Measurements from ENCODE around the gene DUSP7.
A peak's percentile ranks its signal among the peaks of the same experiment; 100 is the strongest.
"Not testable (repeated sequence)": the region's sequence is repeated elsewhere in the genome, so short reads cannot be mapped to it uniquely, and the experiment has no call there.

The DUSP7 gene

GRCh38 chr3:52049503-52049902, 6.9 kb downstream of the DUSP7 start:
- Histone ChIP-seq H3K27me3 (ENCODE audit: control insufficient read depth, insufficient read depth, low read length) (no peaks in the 10 kb centered on the region), H3K4me1 (ENCODE audit: control insufficient read depth, insufficient read depth, low read length) (peaks cover 59% of the 10 kb centered on the region), H3K36me3 (ENCODE audit: control insufficient read depth, insufficient read depth, low read length) (peaks cover 8% of the 10 kb centered on the region), H3K9ac (ENCODE audit: low read length) (no peak overlapping the region), H3K9me3 (ENCODE audit: control insufficient read depth, low read length) (no peaks in the 10 kb centered on the region), H3K4me3 (ENCODE audit: low read length) (no peak overlapping the region)

GRCh38 chr3:52047295-52047960, 8.9 kb downstream of the DUSP7 start:
- Histone ChIP-seq H3K9me3 (ENCODE audit: control insufficient read depth, low read length) (no peaks in the 10 kb centered on the region), H3K36me3 (ENCODE audit: control insufficient read depth, insufficient read depth, low read length) (peaks cover 8% of the 10 kb centered on the region), H3K4me1 (ENCODE audit: control insufficient read depth, insufficient read depth, low read length) (peaks cover 39% of the 10 kb centered on the region), H3K27me3 (ENCODE audit: control insufficient read depth, insufficient read depth, low read length) (no peaks in the 10 kb centered on the region), H3K4me3 (ENCODE audit: low read length) (no peak overlapping the region), H3K9ac (ENCODE audit: low read length) (peak overlapping the region; percentile 58)

- Histone ChIP-seq H3K9me3 (ENCODE audit: control insufficient read depth, low read length) (no peaks in the 10 kb centered on the region), H3K4me3 (ENCODE audit: low read length) (no peak overlapping the region), H3K9ac (ENCODE audit: low read length) (peak overlapping the region; percentile 43), H3K36me3 (ENCODE audit: control insufficient read depth, insufficient read depth, low read length) (peaks cover 8% of the 10 kb centered on the region), H3K27me3 (ENCODE audit: control insufficient read depth, insufficient read depth, low read length) (no peaks in the 10 kb centered on the region), H3K4me1 (ENCODE audit: control insufficient read depth, insufficient read depth, low read length) (peaks cover 33% of the 10 kb centered on the region)
Measured at GRCh38 chr3:52046902-52047239, 9.5 kb downstream of the DUSP7 start.

GRCh38 chr3:52046186-52046901, 10.0 kb downstream of the DUSP7 start:
- Histone ChIP-seq H3K9me3 (ENCODE audit: control insufficient read depth, low read length) (no peaks in the 10 kb centered on the region), H3K36me3 (ENCODE audit: control insufficient read depth, insufficient read depth, low read length) (peaks cover 8% of the 10 kb centered on the region), H3K4me3 (ENCODE audit: low read length) (no peak overlapping the region), H3K4me1 (ENCODE audit: control insufficient read depth, insufficient read depth, low read length) (peaks cover 28% of the 10 kb centered on the region), H3K9ac (ENCODE audit: low read length) (peak overlapping the region; percentile 43), H3K27me3 (ENCODE audit: control insufficient read depth, insufficient read depth, low read length) (no peaks in the 10 kb centered on the region)

- H3K27me3 ChIP-seq (ENCODE audit: control insufficient read depth, insufficient read depth, low read length): peaks cover 6% of the 10 kb centered on the region
- no peak overlapping the region for H3K4me3 ChIP-seq (ENCODE audit: low read length)
- H3K36me3 ChIP-seq (ENCODE audit: control insufficient read depth, insufficient read depth, low read length): peaks cover 5% of the 10 kb centered on the region
- H3K9ac ChIP-seq (ENCODE audit: low read length): no peak overlapping the region
- peaks cover 38% of the 10 kb centered on the region for H3K4me1 ChIP-seq (ENCODE audit: control insufficient read depth, insufficient read depth, low read length)
- no peaks in the 10 kb centered on the region for H3K9me3 ChIP-seq (ENCODE audit: control insufficient read depth, low read length)
Measured at GRCh38 chr3:52044869-52045619, 11.3 kb downstream of the DUSP7 start.

- Histone ChIP-seq H3K9ac (ENCODE audit: low read length) (no peak overlapping the region), H3K4me3 (ENCODE audit: low read length) (no peak overlapping the region), H3K36me3 (ENCODE audit: control insufficient read depth, insufficient read depth, low read length) (no peaks in the 10 kb centered on the region), H3K9me3 (ENCODE audit: control insufficient read depth, low read length) (no peaks in the 10 kb centered on the region), H3K27me3 (ENCODE audit: control insufficient read depth, insufficient read depth, low read length) (peaks cover 9% of the 10 kb centered on the region), H3K4me1 (ENCODE audit: control insufficient read depth, insufficient read depth, low read length) (peaks cover 45% of the 10 kb centered on the region)
Measured at GRCh38 chr3:52043750-52044149, 12.6 kb downstream of the DUSP7 start.

- H3K4me1 ChIP-seq (ENCODE audit: control insufficient read depth, insufficient read depth, low read length): peaks cover 41% of the 10 kb centered on the region
- H3K36me3 ChIP-seq (ENCODE audit: control insufficient read depth, insufficient read depth, low read length); H3K4me3 ChIP-seq (ENCODE audit: low read length); H3K9ac ChIP-seq (ENCODE audit: low read length); H3K27me3 ChIP-seq (ENCODE audit: control insufficient read depth, insufficient read depth, low read length); H3K9me3 ChIP-seq (ENCODE audit: control insufficient read depth, low read length): not testable (repeated sequence)
Measured at GRCh38 chr3:52043039-52043438, 13.3 kb downstream of the DUSP7 start.

GRCh38 chr3:52041118-52041731, 15.1 kb downstream of the DUSP7 start:
- peaks cover 9% of the 10 kb centered on the region for H3K27me3 ChIP-seq (ENCODE audit: control insufficient read depth, insufficient read depth, low read length)
- H3K9me3 ChIP-seq (ENCODE audit: control insufficient read depth, low read length): no peaks in the 10 kb centered on the region
- no peak overlapping the region for H3K9ac ChIP-seq (ENCODE audit: low read length)
- no peak overlapping the region for H3K4me3 ChIP-seq (ENCODE audit: low read length)
- peaks cover 23% of the 10 kb centered on the region for H3K4me1 ChIP-seq (ENCODE audit: control insufficient read depth, insufficient read depth, low read length)
- no peaks in the 10 kb centered on the region for H3K36me3 ChIP-seq (ENCODE audit: control insufficient read depth, insufficient read depth, low read length)

- H3K9ac ChIP-seq (ENCODE audit: low read length): peak overlapping the region; percentile 15
- H3K27me3 ChIP-seq (ENCODE audit: control insufficient read depth, insufficient read depth, low read length): peaks cover 9% of the 10 kb centered on the region
- H3K4me1 ChIP-seq (ENCODE audit: control insufficient read depth, insufficient read depth, low read length): peaks cover 19% of the 10 kb centered on the region
- no peaks in the 10 kb centered on the region for H3K9me3 ChIP-seq (ENCODE audit: control insufficient read depth, low read length)
- H3K36me3 ChIP-seq (ENCODE audit: control insufficient read depth, insufficient read depth, low read length): no peaks in the 10 kb centered on the region
- H3K4me3 ChIP-seq (ENCODE audit: low read length): no peak overlapping the region
Measured at GRCh38 chr3:52040600-52040999, 15.8 kb downstream of the DUSP7 start.

GRCh38 chr3:52039846-52040245, 16.5 kb downstream of the DUSP7 start:
- Histone ChIP-seq H3K36me3 (ENCODE audit: control insufficient read depth, insufficient read depth, low read length) (no peaks in the 10 kb centered on the region), H3K4me1 (ENCODE audit: control insufficient read depth, insufficient read depth, low read length) (peaks cover 19% of the 10 kb centered on the region), H3K27me3 (ENCODE audit: control insufficient read depth, insufficient read depth, low read length) (peaks cover 9% of the 10 kb centered on the region), H3K9ac (ENCODE audit: low read length) (peak overlapping the region; percentile 15), H3K9me3 (ENCODE audit: control insufficient read depth, low read length) (no peaks in the 10 kb centered on the region), H3K4me3 (ENCODE audit: low read length) (no peak overlapping the region)

- Histone ChIP-seq H3K9ac (ENCODE audit: low read length) (no peak overlapping the region), H3K4me3 (ENCODE audit: low read length) (no peak overlapping the region), H3K9me3 (ENCODE audit: control insufficient read depth, low read length) (no peaks in the 10 kb centered on the region), H3K36me3 (ENCODE audit: control insufficient read depth, insufficient read depth, low read length) (no peaks in the 10 kb centered on the region), H3K4me1 (ENCODE audit: control insufficient read depth, insufficient read depth, low read length) (peaks cover 19% of the 10 kb centered on the region), H3K27me3 (ENCODE audit: control insufficient read depth, insufficient read depth, low read length) (peaks cover 9% of the 10 kb centered on the region)
Measured at GRCh38 chr3:52039426-52039825, 16.9 kb downstream of the DUSP7 start.

- Histone ChIP-seq H3K4me1 (ENCODE audit: control insufficient read depth, insufficient read depth, low read length) (peaks cover 19% of the 10 kb centered on the region), H3K4me3 (ENCODE audit: low read length) (no peak overlapping the region), H3K36me3 (ENCODE audit: control insufficient read depth, insufficient read depth, low read length) (no peaks in the 10 kb centered on the region), H3K27me3 (ENCODE audit: control insufficient read depth, insufficient read depth, low read length) (peaks cover 9% of the 10 kb centered on the region), H3K9me3 (ENCODE audit: control insufficient read depth, low read length) (no peaks in the 10 kb centered on the region), H3K9ac (ENCODE audit: low read length) (no peak overlapping the region)
Measured at GRCh38 chr3:52038227-52038626, 18.1 kb downstream of the DUSP7 start.

Data from mucosa of stomach (tissue), 1 donor.